ENCODE results near the gene CLDN9.

CLDN9 gene

GRCh38 chr16:2988590-2989099, 24.1 kb upstream of the CLDN9 start:
- H3K4me1 ChIP-seq (ENCODE audit: control insufficient read depth, insufficient read depth, low read length) = no peaks in the 10 kb centered on the region; the same call in 1 of the 2 replicates
- no peak overlapping the region for H3K4me3 ChIP-seq (ENCODE audit: low read depth, low read length)
- TF ChIP-seq ZIC2 (tag by site-specific recombination; IDR thresholded peaks at IDR 0.05) (peak; percentile 75), SP2 (tag by site-specific recombination; IDR thresholded peaks at IDR 0.05) (peak; percentile 20; the same call in 1 of the 2 replicates), ZNF670 (tag by site-specific recombination; IDR thresholded peaks at IDR 0.05; ENCODE audit: low read depth) (no peak)
- TF ChIP-seq, protein P1, sequence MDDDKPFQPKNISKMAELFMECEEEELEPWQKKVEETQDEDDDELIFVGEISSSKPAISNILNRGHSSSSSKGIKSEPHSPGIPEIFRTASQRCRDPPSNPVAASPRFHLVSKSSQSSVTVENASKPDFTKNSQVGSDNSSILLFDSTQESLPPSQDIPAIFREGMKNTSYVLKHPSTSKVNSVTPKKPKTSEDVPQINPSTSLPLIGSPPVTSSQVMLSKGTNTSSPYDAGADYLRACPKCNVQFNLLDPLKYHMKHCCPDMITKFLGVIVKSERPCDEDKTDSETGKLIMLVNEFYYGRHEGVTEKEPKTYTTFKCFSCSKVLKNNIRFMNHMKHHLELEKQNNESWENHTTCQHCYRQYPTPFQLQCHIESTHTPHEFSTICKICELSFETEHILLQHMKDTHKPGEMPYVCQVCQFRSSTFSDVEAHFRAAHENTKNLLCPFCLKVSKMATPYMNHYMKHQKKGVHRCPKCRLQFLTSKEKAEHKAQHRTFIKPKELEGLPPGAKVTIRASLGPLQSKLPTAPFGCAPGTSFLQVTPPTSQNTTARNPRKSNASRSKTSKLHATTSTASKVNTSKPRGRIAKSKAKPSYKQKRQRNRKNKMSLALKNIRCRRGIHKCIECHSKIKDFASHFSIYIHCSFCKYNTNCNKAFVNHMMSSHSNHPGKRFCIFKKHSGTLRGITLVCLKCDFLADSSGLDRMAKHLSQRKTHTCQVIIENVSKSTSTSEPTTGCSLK (tag by site-specific recombination; IDR thresholded peaks at IDR 0.05) = no peak
- ChIA-PET POLR2A (no interaction called here), CTCF (interaction anchor here (1.3 kb wide), 1 partner anchor 43 kb away, joined by 3 read pairs; no protein-coding TSS in a partner anchor)
- H3K9me3 ChIP-seq (ENCODE audit: control insufficient read depth, insufficient read depth, low read depth, low read length) = no peaks in the 10 kb centered on the region
- no peaks in the 10 kb centered on the region for H3K36me3 ChIP-seq (ENCODE audit: control insufficient read depth in 2 of 2, insufficient read depth in 1 of 2, low read length in 2 of 2)
- no peak overlapping the region for H3K27ac ChIP-seq (ENCODE audit: extremely low read depth, low read depth, low read length)

DNA sequence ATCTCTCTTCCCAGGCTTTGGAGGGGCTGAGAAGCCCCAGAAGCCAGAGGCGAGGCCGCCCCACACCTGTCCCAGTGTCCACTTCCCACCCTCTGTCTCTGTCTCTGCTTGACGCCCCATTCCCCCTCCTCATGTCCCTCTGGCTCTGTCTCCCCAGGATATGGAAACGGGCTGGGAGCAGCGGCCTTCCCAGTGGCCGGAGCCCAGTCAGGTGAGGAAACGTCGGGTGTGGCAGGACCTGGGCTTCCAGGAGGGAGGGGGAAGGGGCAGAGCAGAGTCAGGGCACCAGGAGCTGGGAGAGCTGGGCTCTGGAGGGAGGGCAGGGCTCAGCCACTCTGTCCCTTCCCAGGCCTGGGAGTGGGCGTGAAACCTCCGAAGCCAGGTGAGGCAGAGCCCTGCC, 21.8 kb upstream of the CLDN9 start:
- ChIA-PET CTCF (interaction anchor here (1.6 kb wide), 1 partner anchor 38 kb away, joined by 4 read pairs; no protein-coding TSS in a partner anchor), POLR2A (interaction anchor here (1.0 kb wide), 1 partner anchor 116 kb away, joined by 4 read pairs; no protein-coding TSS in a partner anchor)
- Histone ChIP-seq H3K36me3 (ENCODE audit: control insufficient read depth in 2 of 2, insufficient read depth in 1 of 2, low read length in 2 of 2) (no peaks in the 10 kb centered on the region), H3K9me3 (ENCODE audit: control insufficient read depth, insufficient read depth, low read depth, low read length) (no peaks in the 10 kb centered on the region), H3K4me1 (ENCODE audit: control insufficient read depth, insufficient read depth, low read length) (no peaks in the 10 kb centered on the region; the same call in 1 of the 2 replicates), H3K4me3 (ENCODE audit: low read depth, low read length) (no peak overlapping the region), H3K27ac (ENCODE audit: extremely low read depth, low read depth, low read length) (no peak overlapping the region)
- TF ChIP-seq ZNF324 (tag by site-specific recombination; IDR thresholded peaks at IDR 0.05) = no peak

DNA sequence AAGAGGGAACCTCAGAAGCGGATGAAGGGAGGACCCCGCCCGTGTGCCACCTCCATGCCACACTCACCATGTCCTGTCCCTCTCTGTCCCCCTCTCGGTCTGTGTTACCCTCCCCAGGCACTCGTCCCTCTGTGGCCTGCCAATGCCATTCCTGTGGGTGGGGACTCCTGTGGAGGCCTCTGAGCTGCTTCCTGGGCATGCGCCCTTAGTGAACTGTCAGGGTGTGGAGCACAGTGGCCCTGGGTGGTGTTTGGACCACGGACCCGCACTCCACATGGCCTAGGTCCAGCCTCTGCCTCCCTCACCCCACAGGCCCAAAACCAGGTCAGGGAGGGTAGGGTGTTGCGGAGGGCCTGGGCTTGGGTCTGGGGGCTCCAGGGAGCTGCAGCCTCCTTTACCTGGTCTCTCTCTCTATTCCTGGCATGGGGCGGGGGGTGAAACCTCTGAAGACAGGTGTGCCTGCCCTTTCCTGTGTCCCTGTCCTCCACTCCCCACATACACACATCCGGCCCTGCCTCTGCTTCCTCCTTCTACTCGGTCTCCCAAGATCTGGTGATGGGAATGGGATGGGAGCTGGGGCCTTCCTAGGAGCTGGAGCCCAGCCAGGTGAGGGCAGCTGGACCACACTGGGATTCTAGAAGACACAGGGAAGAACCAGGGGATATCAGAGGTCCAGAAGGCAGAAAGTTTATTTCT, 21.0 kb upstream of the CLDN9 start:
- H3K4me3 ChIP-seq (ENCODE audit: low read depth, low read length) = no peak overlapping the region
- TF ChIP-seq ZNF654 (tag by site-specific recombination; IDR thresholded peaks at IDR 0.05; ENCODE audit: low read depth) (no peak), ZNF580 (tag by site-specific recombination; IDR thresholded peaks at IDR 0.05) (no peak), KLF16 (tag by site-specific recombination; IDR thresholded peaks at IDR 0.05) (no peak), ZNF518A (tag by site-specific recombination; conservative IDR thresholded peaks at IDR 0.05; ENCODE audit: low read depth) (no peak), ZNF530 (tag by site-specific recombination; IDR thresholded peaks at IDR 0.05; ENCODE audit: low read depth) (no peak), GLI2 (tag by site-specific recombination; IDR thresholded peaks at IDR 0.05; ENCODE audit: borderline replicate concordance, low read depth) (no peak)
- TF ChIP-seq, protein P2, sequence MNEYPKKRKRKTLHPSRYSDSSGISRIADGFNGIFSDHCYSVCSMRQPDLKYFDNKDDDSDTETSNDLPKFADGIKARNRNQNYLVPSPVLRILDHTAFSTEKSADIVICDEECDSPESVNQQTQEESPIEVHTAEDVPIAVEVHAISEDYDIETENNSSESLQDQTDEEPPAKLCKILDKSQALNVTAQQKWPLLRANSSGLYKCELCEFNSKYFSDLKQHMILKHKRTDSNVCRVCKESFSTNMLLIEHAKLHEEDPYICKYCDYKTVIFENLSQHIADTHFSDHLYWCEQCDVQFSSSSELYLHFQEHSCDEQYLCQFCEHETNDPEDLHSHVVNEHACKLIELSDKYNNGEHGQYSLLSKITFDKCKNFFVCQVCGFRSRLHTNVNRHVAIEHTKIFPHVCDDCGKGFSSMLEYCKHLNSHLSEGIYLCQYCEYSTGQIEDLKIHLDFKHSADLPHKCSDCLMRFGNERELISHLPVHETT (tag by site-specific recombination; IDR thresholded peaks at IDR 0.05) = no peak
- TF ChIP-seq, protein P3, sequence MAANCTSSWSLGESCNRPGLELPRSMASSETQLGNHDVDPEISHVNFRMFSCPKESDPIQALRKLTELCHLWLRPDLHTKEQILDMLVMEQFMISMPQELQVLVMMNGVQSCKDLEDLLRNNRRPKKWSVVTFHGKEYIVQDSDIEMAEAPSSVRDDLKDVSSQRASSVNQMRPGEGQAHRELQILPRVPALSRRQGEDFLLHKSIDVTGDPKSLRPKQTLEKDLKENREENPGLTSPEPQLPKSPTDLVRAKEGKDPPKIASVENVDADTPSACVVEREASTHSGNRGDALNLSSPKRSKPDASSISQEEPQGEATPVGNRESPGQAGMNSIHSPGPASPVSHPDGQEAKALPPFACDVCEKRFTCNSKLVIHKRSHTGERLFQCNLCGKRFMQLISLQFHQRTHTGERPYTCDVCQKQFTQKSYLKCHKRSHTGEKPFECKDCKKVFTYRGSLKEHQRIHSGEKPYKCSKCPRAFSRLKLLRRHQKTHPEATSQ (tag by site-specific recombination; IDR thresholded peaks at IDR 0.05) = no peak
- ChIA-PET CTCF (interaction anchor here (0.9 to 1.6 kb wide), 3 partner anchors 12 to 40 kb away, joined by 3 to 4 read pairs (median 3); no protein-coding TSS in a partner anchor), POLR2A (interaction anchor here (1.0 kb wide), 1 partner anchor 115 kb away, joined by 4 read pairs; no protein-coding TSS in a partner anchor)
- no peaks in the 10 kb centered on the region; the same call in 1 of the 2 replicates for H3K4me1 ChIP-seq (ENCODE audit: control insufficient read depth, insufficient read depth, low read length)
- H3K36me3 ChIP-seq (ENCODE audit: control insufficient read depth in 2 of 2, insufficient read depth in 1 of 2, low read length in 2 of 2) = no peaks in the 10 kb centered on the region
- no peak overlapping the region for H3K27ac ChIP-seq (ENCODE audit: extremely low read depth, low read depth, low read length)
- H3K9me3 ChIP-seq (ENCODE audit: control insufficient read depth, insufficient read depth, low read depth, low read length) = no peaks in the 10 kb centered on the region

Measured in HEK293 (cell line).